Activated B cell treated with CpG ODN at 0.5 μM for 24 hours (primary cell): Measurements from ENCODE around the gene TMEM63B. TPM values are rescaled to one million over a fixed set of nuclear protein-coding genes. Genes with fewer than 3 reads are reported as not detected.

Experiments used
- ATAC-seq: fragments of 200-7000 bp; cut with Tn5 transposase; one replicate; pipeline ENCODE4 v1.10.0; 2021; ENCODE audit warnings: low read depth, mild to moderate bottlenecking, moderate library complexity
- CTCF ChIA-PET: fragments of 350-600 bp; sonication (Branson Sonifier 250); formaldehyde crosslinking; loops from one replicate; lab custom pipeline; 2021; ENCODE audit warnings: antibody characterized with exemption; lab: Charles Lee
- POLR2A ChIA-PET: fragments of 350-600 bp; sonication (Branson Sonifier 250); formaldehyde crosslinking; loops from one replicate; lab custom pipeline; 2021; ENCODE audit warnings: antibody characterized with exemption; lab: Charles Lee
- DNase-seq: peaks from one replicate; pipeline ENCODE4 v3.0.0; 2022
- H3K27ac Mint-ChIP-seq: one replicate; pipeline ENCODE4 v1.8.0; 2020; ENCODE audit warnings: mixed read lengths
- H3K27me3 Mint-ChIP-seq: one replicate; pipeline ENCODE4 v1.8.0; 2021; ENCODE audit warnings: mixed read lengths
- H3K36me3 Mint-ChIP-seq: one replicate; pipeline ENCODE4 v1.8.0; 2021; ENCODE audit warnings: low read depth, mixed read lengths
- H3K4me1 Mint-ChIP-seq: one replicate; pipeline ENCODE4 v1.8.0; 2021; ENCODE audit warnings: mixed read lengths
- H3K4me3 Mint-ChIP-seq: one replicate; pipeline ENCODE4 v1.8.0; 2020; ENCODE audit warnings: mild to moderate bottlenecking, mixed read lengths
- H3K9me3 Mint-ChIP-seq: one replicate; pipeline ENCODE4 v1.8.0; 2020; ENCODE audit warnings: mixed read lengths
- intact Hi-C: fragments of 100-400 bp; cut with micrococcal nuclease; formaldehyde crosslinking; loops from one replicate; pipeline ENCODE4 v1.15.1; 2024
- total RNA-seq: library from RNA; stranded (reverse); gene quantifications from 2 replicates; pipeline ENCODE4 v1.2.3, GENCODE V29; 2022
- TF ChIP-seq, protein P1 (sequence below): fragments of 200-600 bp; IDR thresholded peaks from one replicate; pipeline ENCODE4 v1.8.0; 2022; ENCODE audit warnings: antibody characterized with exemption, mild to moderate bottlenecking

The TMEM63B gene
- total RNA-seq, 1 donor from 2014 or later, result 13.9 TPM

DNA sequence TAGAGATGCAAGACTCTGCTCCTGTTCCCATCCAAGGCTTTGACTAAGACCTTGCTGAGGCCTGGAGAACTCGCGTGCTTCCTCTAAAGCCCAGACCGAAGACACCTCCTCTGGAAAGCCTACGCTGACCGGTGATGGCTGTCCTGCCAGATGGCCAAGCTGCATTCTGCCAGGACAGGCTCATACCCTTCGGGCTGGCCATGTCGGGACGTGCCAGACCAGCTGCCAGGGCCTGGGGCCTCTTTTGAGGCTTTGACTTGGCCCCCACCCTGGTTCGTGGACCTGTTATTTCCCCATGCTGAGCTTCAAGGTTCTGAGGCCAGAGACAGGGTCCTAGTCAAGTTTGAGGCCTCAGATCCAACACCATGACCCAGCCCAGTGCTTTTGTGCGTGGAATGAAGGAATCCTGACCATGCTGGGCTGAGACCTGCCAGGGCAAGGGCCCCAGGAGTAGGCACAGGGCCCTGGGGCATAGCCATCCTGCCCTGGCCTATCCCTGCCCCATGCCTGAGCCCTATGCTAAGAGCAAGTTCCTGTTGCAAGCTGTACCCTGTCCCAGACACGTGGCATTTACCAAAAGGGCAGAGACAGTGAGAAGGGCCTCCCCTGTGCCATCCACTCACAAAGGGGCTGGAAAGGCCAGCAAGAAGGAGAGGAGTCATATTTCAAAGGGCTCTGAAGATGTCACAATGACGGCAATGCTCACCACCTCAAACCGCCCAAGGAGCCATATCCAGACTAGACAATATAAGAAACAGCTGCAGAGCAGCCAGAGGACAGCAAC is 42.9 kb upstream of the TMEM63B start:
- DNase-seq, result no peak
- no peaks in the 10 kb centered on the region for H3K27me3 Mint-ChIP-seq
- ATAC-seq, result no peak
- H3K4me1 Mint-ChIP-seq, result no peaks in the 10 kb centered on the region
- H3K4me3 Mint-ChIP-seq, result no peak overlapping the region
- no peak overlapping the region for H3K27ac Mint-ChIP-seq
- TF ChIP-seq, protein P1, sequence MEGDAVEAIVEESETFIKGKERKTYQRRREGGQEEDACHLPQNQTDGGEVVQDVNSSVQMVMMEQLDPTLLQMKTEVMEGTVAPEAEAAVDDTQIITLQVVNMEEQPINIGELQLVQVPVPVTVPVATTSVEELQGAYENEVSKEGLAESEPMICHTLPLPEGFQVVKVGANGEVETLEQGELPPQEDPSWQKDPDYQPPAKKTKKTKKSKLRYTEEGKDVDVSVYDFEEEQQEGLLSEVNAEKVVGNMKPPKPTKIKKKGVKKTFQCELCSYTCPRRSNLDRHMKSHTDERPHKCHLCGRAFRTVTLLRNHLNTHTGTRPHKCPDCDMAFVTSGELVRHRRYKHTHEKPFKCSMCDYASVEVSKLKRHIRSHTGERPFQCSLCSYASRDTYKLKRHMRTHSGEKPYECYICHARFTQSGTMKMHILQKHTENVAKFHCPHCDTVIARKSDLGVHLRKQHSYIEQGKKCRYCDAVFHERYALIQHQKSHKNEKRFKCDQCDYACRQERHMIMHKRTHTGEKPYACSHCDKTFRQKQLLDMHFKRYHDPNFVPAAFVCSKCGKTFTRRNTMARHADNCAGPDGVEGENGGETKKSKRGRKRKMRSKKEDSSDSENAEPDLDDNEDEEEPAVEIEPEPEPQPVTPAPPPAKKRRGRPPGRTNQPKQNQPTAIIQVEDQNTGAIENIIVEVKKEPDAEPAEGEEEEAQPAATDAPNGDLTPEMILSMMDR, result no peak
- ChIA-PET POLR2A (interaction anchor here (0.7 kb wide), 1 partner anchor 11 kb away, joined by 8 read pairs; no protein-coding TSS in a partner anchor), CTCF (no interaction called here)
- intact Hi-C loops, result no loop called here
- H3K9me3 Mint-ChIP-seq, result no peaks in the 10 kb centered on the region
- peaks cover 2% of the 10 kb centered on the region for H3K36me3 Mint-ChIP-seq

DNA sequence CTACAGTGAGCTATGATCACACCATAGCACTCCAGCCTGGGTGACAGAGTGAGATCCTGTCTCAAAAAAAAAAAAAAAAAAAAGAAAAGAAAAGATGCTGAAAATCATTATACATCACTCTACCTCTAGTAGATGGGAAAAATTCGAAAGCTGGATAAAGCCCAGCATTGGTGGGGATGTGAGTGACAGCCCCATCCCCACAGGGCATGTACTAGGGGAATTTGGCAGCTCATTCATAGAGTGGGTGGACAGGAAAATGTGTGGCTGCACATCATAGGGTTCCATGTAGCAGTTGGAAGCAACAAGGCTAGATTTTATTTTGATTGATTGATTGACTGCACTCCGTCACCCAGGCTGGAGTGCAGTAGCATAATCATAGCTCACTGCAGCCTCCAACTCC is 42.1 kb upstream of the TMEM63B start:
- POLR2A ChIA-PET, result interaction anchor here (0.7 kb wide), 1 partner anchor 10 kb away, joined by 8 read pairs; no protein-coding TSS in a partner anchor
- TF ChIP-seq, protein P1, result no peak
- Mint-ChIP-seq H3K36me3 (peaks cover 2% of the 10 kb centered on the region), H3K27me3 (no peaks in the 10 kb centered on the region), H3K4me3 (no peak overlapping the region), H3K4me1 (no peaks in the 10 kb centered on the region), H3K9me3 (no peaks in the 10 kb centered on the region), H3K27ac (no peak overlapping the region)
- ATAC-seq (no peak), DNase-seq (no peak)
- intact Hi-C loops, result no loop called here
- CTCF ChIA-PET, result interaction anchor here (0.7 kb wide), 1 partner anchor 9 kb away, joined by 3 read pairs; no protein-coding TSS in a partner anchor

DNA sequence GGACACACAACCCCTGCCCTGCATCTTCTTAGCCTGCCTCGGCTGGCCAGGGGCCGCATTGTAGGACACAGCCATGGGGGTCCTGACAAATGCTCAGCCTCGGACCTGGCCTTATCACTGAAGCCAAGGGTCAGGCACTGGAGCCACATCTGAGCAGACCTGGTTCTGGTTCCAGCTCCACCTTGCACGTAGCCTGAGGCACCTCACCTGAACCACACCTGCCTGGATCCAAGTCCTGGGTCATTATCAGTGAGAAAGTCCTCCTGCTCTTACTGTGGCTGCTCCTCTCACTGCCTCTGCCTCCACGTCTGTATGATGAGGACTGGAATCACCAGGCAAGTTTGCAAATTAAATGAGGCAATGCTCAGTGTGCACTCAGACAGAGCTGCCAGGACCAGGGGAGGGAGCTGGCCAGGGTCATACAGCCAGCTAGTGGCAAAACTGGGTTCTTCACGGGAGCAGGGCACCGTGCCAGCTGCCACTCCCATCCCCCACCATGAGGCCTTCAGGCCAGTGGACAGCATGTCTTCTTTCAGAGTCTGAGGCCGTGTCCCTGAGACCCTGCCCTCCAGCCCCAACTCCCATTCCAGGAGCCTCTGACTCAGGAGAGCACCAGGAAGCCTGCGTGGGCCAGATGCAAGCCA is 40.3 kb upstream of the TMEM63B start:
- POLR2A ChIA-PET, result no interaction called here
- H3K27me3 Mint-ChIP-seq, result no peaks in the 10 kb centered on the region
- TF ChIP-seq, protein P1, result no peak
- no peak overlapping the region for H3K4me3 Mint-ChIP-seq
- CTCF ChIA-PET, result no interaction called here
- DNase-seq, result no peak
- ATAC-seq, result no peak
- no peaks in the 10 kb centered on the region for H3K9me3 Mint-ChIP-seq
- H3K4me1 Mint-ChIP-seq, result no peaks in the 10 kb centered on the region
- H3K27ac Mint-ChIP-seq, result no peak overlapping the region
- H3K36me3 Mint-ChIP-seq, result peaks cover 2% of the 10 kb centered on the region
- intact Hi-C loops, result no loop called here

DNA sequence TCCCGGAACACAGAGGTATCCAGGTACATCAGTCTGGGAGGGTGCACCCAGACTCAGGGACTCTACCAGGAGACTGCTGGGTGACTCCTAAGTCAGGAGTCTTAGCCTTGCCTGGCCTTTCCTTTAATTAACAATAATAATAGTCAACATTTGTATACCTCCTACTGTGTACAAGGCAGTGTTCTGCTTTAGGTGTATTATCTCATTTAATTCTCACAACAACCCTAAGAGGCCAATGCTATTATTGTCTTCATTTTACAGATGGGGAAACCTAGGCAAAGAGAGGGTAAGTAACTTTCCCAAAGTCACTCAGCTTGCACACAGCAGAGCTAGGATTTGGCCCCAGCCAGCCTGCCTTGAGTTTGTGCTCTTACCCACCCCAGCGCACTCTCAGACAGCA is 39.7 kb upstream of the TMEM63B start:
- Mint-ChIP-seq H3K27ac (no peak overlapping the region), H3K4me3 (no peak overlapping the region), H3K4me1 (no peaks in the 10 kb centered on the region), H3K36me3 (peaks cover 5% of the 10 kb centered on the region), H3K27me3 (no peaks in the 10 kb centered on the region), H3K9me3 (no peaks in the 10 kb centered on the region)
- ChIA-PET POLR2A (no interaction called here), CTCF (no interaction called here)
- TF ChIP-seq, protein P1, result no peak
- DNase-seq (no peak), ATAC-seq (no peak)
- intact Hi-C loops, result no loop called here

DNA sequence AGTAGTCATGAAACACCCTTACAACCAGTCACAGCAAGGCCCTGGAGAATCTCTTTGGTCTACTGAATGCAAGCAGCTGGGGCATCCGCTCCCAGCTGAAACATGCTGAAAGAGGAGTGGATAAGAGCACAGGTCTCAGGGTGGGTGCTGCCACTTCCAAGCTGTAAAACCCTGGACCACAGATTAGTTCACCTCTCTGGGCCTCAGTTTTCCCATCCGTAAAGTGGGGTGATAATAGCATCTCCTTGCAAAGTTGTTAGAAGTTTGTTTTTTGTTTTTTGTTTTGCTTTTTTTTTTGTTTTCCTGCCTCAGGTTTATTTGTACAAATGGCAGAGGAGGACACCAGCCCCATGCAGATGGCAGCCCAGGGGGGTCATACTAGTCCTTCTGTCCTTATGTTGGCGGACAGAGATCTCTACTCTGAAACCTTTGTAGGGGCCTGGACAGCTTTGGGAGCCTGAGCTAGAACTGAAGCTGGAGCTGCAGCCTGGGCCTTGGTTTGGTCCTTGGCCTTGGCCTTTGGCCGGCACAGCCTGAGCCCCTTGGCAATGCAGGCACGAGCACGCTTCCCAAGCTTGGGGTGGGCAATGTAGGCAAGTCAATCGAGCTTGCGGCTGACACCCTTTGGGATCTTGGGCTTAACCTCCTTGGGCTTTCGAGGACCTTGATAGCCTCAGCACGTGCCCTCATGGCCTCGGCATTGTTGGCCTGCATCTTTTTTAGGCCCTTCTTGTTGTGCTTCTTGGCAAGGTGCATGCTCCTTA is 38.3 kb upstream of the TMEM63B start:
- intact Hi-C loops, result no loop called here
- DNase-seq (no peak), ATAC-seq (no peak)
- CTCF ChIA-PET, result no interaction called here
- Mint-ChIP-seq H3K27me3 (no peaks in the 10 kb centered on the region), H3K4me1 (no peaks in the 10 kb centered on the region), H3K36me3 (peaks cover 9% of the 10 kb centered on the region), H3K4me3 (no peak overlapping the region), H3K27ac (no peak overlapping the region), H3K9me3 (no peaks in the 10 kb centered on the region)
- TF ChIP-seq, protein P1, result no peak
- POLR2A ChIA-PET, result no interaction called here
